Esophagus muscularis mucosa (tissue), 3 donors: ENCODE data around the gene CARNS1.

Experiments used
- POLR2A ChIP-seq: fragments of 450-650 bp; IDR thresholded peaks from one replicate; pipeline ENCODE4 v1.6.1; 2017; ENCODE audit warnings: antibody characterized with exemption, moderate library complexity, mild to moderate bottlenecking, low read depth
- TF ChIP-seq, protein P1 (sequence below), 3 experiments: fragments of 200-600 bp in 2 of 3; fragments of 450-650 bp in 1 of 3; sonication (generic) in 2 of 3; IDR thresholded peaks; one replicate each; pipeline ENCODE4 v1.5.1; 2017 to 2019; ENCODE audit warnings: antibody characterized with exemption in 3 of 3, mild to moderate bottlenecking in 2 of 3, moderate library complexity in 1 of 3

DNA sequence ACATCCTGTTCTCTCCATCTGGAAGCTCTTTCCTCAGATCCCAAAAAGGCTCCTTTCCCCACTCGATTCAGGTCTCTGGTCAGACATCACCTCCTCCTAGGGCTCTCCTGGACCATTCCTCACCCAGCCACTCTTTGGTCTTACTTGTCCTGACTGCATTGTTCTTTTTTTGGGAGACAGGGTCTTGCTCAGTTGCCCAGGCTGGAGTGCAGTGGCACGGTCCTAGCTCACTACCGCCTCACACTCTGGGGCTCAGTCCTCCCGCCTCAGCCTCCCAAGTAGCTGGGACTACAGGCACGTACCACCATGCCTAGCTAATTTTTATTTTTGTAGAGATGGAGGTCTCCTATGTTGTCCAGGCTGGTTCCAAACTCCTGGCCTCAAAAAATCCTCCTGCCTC is 30.0 kb downstream of the CARNS1 start:
- TF ChIP-seq, protein P1, sequence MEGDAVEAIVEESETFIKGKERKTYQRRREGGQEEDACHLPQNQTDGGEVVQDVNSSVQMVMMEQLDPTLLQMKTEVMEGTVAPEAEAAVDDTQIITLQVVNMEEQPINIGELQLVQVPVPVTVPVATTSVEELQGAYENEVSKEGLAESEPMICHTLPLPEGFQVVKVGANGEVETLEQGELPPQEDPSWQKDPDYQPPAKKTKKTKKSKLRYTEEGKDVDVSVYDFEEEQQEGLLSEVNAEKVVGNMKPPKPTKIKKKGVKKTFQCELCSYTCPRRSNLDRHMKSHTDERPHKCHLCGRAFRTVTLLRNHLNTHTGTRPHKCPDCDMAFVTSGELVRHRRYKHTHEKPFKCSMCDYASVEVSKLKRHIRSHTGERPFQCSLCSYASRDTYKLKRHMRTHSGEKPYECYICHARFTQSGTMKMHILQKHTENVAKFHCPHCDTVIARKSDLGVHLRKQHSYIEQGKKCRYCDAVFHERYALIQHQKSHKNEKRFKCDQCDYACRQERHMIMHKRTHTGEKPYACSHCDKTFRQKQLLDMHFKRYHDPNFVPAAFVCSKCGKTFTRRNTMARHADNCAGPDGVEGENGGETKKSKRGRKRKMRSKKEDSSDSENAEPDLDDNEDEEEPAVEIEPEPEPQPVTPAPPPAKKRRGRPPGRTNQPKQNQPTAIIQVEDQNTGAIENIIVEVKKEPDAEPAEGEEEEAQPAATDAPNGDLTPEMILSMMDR (IDR thresholded peaks at IDR 0.05): no peak
- TF ChIP-seq POLR2A: no peak
